ENCODE results near the gene PDE11A. TPM values are rescaled to one million over a fixed set of nuclear protein-coding genes. Genes with fewer than 3 reads are reported as not detected.
A peak's percentile ranks its signal among the peaks of the same experiment; 100 is the strongest.

Gene PDE11A
- polyA plus RNA-seq, 2 of the 4 experiments (the other 2 are of a cell fraction) = 3.6 to 5.6 TPM

GRCh38 chr2:177872286-177872685 is 200.3 kb downstream of the PDE11A start:
- Histone ChIP-seq H3K4me1 (no peaks in the 10 kb centered on the region), H3K27ac (no peak overlapping the region), H3K4me2 (no peak overlapping the region), H3K9me3 (no peaks in the 10 kb centered on the region), H3K4me3 (no peak overlapping the region)
- ATAC-seq = no peak
- no peak for DNase-seq (ENCODE audit: low read depth in 1 of 2, low spot score in 1 of 2)
- peak; percentile 99 for TF ChIP-seq MAFK (IDR thresholded peaks at IDR 0.05; ENCODE audit: partially characterized antibody)
- 0 out of 2 replicates have a peak, but pooled peaks have one; percentile 10 for TF ChIP-seq NFE2L2 (conservative IDR thresholded peaks at IDR 0.05; ENCODE audit: low read length)
- no peak for TF ChIP-seq JUNB (IDR thresholded peaks at IDR 0.05)
- no peak for TF ChIP-seq EP300 (IDR thresholded peaks at IDR 0.05)
- FAIRE-seq = no peak
- POLR2A ChIA-PET = no interaction called here
- CTCF ChIA-PET = no interaction called here

DNA sequence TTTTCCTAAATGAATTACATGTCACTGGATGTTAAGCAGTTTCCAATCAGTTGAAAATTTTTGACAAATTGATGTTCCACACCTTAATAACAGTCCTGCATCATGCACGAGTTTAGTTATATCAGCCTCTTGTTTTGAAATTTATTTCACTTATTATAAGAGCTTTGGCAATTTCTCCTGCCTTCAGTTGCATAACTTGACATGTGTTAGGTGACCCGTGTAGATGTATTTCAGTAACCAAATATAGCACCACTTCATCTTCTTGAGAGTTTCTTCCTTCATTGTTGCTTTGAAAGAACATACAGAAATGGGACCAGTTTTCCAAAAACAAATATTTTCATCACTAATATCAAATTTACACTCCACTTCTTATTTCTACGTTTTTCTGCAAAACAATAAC is 202.7 kb downstream of the PDE11A start:
- ChIA-PET CTCF (no interaction called here), POLR2A (no interaction called here)
- no peaks in the 10 kb centered on the region for H3K4me1 ChIP-seq
- no peak overlapping the region for H3K27ac ChIP-seq
- no peak for ATAC-seq
- DNase-seq (ENCODE audit: low read depth in 1 of 2, low spot score in 1 of 2) = no peak
- WGBS (ENCODE audit: missing lambda C conversion rate) = 28% methylated on average over 3 of the region's 3 CpGs
- no peak overlapping the region for H3K4me3 ChIP-seq
- no peak for TF ChIP-seq CBX8 (IDR thresholded peaks at IDR 0.05)
- TF ChIP-seq BCL3 (IDR thresholded peaks at IDR 0.05) = no peak
- TF ChIP-seq CHD2 (IDR thresholded peaks at IDR 0.05; ENCODE audit: low read length, partially characterized antibody) = no peak
- TF ChIP-seq HOXB13 (CRISPR knock-in tag; IDR thresholded peaks at IDR 0.05; ENCODE audit: low read depth) = no peak
- TF ChIP-seq E2F6 (IDR thresholded peaks at IDR 0.05; ENCODE audit: borderline replicate concordance, low read depth) = no peak
- no peak for TF ChIP-seq USF2 (IDR thresholded peaks at IDR 0.05)
- TF ChIP-seq FOXS1 (CRISPR knock-in tag; IDR thresholded peaks at IDR 0.05) = no peak
- TF ChIP-seq RAD21 (conservative IDR thresholded peaks at IDR 0.05 in 1 of 2, IDR thresholded peaks at IDR 0.05 in 1 of 2) = no peak
- TF ChIP-seq CHD4 (IDR thresholded peaks at IDR 0.05; ENCODE audit: borderline replicate concordance) = no peak
- TF ChIP-seq ZFP36 (IDR thresholded peaks at IDR 0.05; ENCODE audit: borderline replicate concordance, partially characterized antibody) = no peak
- TF ChIP-seq CEBPB (IDR thresholded peaks at IDR 0.05) = no peak
- TF ChIP-seq NPAS2 (CRISPR knock-in tag; IDR thresholded peaks at IDR 0.05; ENCODE audit: borderline replicate concordance) = no peak
- TF ChIP-seq PBX3 (IDR thresholded peaks at IDR 0.05) = no peak
- TF ChIP-seq HOXA7 (CRISPR knock-in tag; IDR thresholded peaks at IDR 0.05) = no peak
- TF ChIP-seq POLR2A (IDR thresholded peaks at IDR 0.05; ENCODE audit: low read length) = no peak
- TF ChIP-seq HOXB5 (CRISPR knock-in tag; IDR thresholded peaks at IDR 0.05) = no peak
- no peak for TF ChIP-seq SMC3 (IDR thresholded peaks at IDR 0.05)
- no peak for TF ChIP-seq RARB (CRISPR knock-in tag; IDR thresholded peaks at IDR 0.05)
- TF ChIP-seq NR3C1 (IDR thresholded peaks at IDR 0.05) = no peak
- FAIRE-seq = no peak
- no peaks in the 10 kb centered on the region for H3K9me3 ChIP-seq
- no peak overlapping the region for H3K4me2 ChIP-seq

DNA sequence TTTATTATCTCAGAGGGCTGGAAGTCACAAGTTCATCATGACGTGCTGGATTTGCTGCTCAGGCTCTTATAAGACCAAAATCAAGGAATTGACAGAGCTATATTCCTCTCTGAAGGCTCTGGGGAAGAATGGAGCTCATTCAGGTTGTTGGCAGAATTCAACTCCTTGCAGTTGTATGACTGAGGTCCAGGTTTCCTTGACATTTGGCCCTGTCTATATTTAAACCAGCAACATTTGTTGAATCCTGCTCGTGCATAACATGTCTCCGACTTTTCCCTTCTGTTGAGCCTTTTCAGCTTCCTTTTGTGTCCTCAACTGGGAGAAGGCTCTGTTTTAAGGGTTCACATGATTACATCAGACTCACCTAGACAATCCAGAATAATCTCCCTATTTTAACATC is 203.4 kb downstream of the PDE11A start:
- ATAC-seq (no peak), DNase-seq (ENCODE audit: low read depth in 1 of 2, low spot score in 1 of 2) (no peak), FAIRE-seq (no peak)
- H3K27ac ChIP-seq = no peak overlapping the region
- CTCF ChIA-PET = interaction anchor here (1.2 kb wide), 1 partner anchor 13 kb away, joined by 3 read pairs; no protein-coding TSS in a partner anchor
- H3K4me2 ChIP-seq = no peak overlapping the region
- H3K9me3 ChIP-seq = no peaks in the 10 kb centered on the region
- WGBS (ENCODE audit: missing lambda C conversion rate) = 41% methylated on average over 3 of the region's 3 CpGs
- no peak overlapping the region for H3K4me3 ChIP-seq
- no peaks in the 10 kb centered on the region for H3K4me1 ChIP-seq
- POLR2A ChIA-PET = no interaction called here
- TF ChIP-seq PBX3 (IDR thresholded peaks at IDR 0.05) = no peak
- TF ChIP-seq HMGXB4 (CRISPR knock-in tag; IDR thresholded peaks at IDR 0.05; ENCODE audit: borderline replicate concordance) = no peak
- no peak for TF ChIP-seq HEYL (CRISPR knock-in tag; IDR thresholded peaks at IDR 0.05)
- no peak for TF ChIP-seq JUNB (IDR thresholded peaks at IDR 0.05)
- TF ChIP-seq EHF (CRISPR knock-in tag; IDR thresholded peaks at IDR 0.05) = no peak
- no peak for TF ChIP-seq KDM1A (IDR thresholded peaks at IDR 0.05; ENCODE audit: low read depth)
- no peak for TF ChIP-seq MYC (IDR thresholded peaks at IDR 0.05; ENCODE audit: borderline replicate concordance, low read length)
- TF ChIP-seq HDAC2 (IDR thresholded peaks at IDR 0.05) = no peak
- TF ChIP-seq KDM5A (IDR thresholded peaks at IDR 0.05) = no peak
- TF ChIP-seq ZNF302 (CRISPR knock-in tag; IDR thresholded peaks at IDR 0.05) = no peak
- TF ChIP-seq SMC3 (IDR thresholded peaks at IDR 0.05) = no peak
- TF ChIP-seq SREBF2 (IDR thresholded peaks at IDR 0.05) = no peak

Data from A549 (cell line).